DOHH2 (cell line): ENCODE data around the gene IGSF9.

Experiments used
- EZH2phosphoT487 ChIP-seq: fragments of 200-600 bp; sonication (generic); IDR thresholded peaks from 2 replicates; pipeline ENCODE4 v1.6.1; 2017; ENCODE audit warnings: borderline replicate concordance, mild to moderate bottlenecking, antibody characterized with exemption, low read length, moderate library complexity, mixed read lengths
- TF ChIP-seq, protein P1 (sequence below): fragments of 200-600 bp; sonication (generic); IDR thresholded peaks from one replicate; pipeline ENCODE4 v1.5.1; 2014; ENCODE audit warnings: antibody characterized with exemption, mild to moderate bottlenecking, low read depth, low read length; ENCODE audit not compliant: poor library complexity, severe bottlenecking

DNA sequence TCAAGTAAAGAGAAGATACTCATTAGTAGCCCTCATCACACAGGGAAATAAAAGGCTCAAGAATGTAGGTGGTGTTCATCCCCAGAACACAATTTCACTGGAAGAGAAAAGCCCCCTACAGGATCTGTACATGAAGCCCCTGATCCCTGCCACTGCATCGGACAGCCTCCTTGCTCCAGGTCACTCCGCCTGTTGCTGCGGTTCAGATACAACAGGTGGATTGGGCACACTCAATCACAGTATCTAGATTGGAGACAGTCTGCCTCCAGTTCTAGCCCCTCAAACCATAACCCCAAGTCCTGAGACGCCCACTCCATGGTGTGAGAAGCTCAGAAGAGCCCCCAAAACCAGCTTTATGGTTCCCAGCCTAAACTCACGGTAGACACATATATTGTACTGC, 7.5 kb upstream of the IGSF9 start:
- TF ChIP-seq, protein P1, sequence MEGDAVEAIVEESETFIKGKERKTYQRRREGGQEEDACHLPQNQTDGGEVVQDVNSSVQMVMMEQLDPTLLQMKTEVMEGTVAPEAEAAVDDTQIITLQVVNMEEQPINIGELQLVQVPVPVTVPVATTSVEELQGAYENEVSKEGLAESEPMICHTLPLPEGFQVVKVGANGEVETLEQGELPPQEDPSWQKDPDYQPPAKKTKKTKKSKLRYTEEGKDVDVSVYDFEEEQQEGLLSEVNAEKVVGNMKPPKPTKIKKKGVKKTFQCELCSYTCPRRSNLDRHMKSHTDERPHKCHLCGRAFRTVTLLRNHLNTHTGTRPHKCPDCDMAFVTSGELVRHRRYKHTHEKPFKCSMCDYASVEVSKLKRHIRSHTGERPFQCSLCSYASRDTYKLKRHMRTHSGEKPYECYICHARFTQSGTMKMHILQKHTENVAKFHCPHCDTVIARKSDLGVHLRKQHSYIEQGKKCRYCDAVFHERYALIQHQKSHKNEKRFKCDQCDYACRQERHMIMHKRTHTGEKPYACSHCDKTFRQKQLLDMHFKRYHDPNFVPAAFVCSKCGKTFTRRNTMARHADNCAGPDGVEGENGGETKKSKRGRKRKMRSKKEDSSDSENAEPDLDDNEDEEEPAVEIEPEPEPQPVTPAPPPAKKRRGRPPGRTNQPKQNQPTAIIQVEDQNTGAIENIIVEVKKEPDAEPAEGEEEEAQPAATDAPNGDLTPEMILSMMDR = no peak
- TF ChIP-seq EZH2phosphoT487 = no peak
